NCI-H2081 treated with DMSO at 0.1 percent for 48 hours (cell line): Measurements from ENCODE around the gene RIPOR3.
"Not testable (repeated sequence)": the region's sequence is repeated elsewhere in the genome, so short reads cannot be mapped to it uniquely, and the experiment has no call there.

Experiments
- DNase-seq: peaks from one replicate; lab custom pipeline; 2025; lab: John Stamatoyannopoulos, UW

RIPOR3 gene

GRCh38 chr20:50554694-50555579 lies 136.4 kb downstream of the RIPOR3 start:
- no peak for DNase-seq

DNA sequence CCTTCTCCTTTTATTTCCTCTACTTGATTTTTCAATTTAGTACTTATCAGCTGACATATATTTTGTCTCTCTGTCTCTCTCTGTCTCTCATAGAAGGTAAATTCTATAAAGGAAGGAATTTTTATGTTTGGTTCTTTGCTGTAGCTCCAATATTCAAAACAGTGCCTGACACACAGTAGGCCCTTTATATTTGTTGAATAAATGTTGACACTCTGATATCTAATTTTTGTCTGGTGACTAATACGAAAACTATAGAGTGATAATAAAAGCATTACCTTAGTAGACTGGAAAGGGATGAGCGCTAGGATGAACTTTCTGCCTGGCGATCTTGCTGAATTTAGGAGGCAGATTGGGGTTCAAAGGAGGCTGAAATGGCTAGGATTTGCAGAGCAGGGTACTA lies 138.4 kb downstream of the RIPOR3 start:
- no peak for DNase-seq

GRCh38 chr20:50551288-50551687 lies 140.1 kb downstream of the RIPOR3 start:
- DNase-seq = no peak

DNA sequence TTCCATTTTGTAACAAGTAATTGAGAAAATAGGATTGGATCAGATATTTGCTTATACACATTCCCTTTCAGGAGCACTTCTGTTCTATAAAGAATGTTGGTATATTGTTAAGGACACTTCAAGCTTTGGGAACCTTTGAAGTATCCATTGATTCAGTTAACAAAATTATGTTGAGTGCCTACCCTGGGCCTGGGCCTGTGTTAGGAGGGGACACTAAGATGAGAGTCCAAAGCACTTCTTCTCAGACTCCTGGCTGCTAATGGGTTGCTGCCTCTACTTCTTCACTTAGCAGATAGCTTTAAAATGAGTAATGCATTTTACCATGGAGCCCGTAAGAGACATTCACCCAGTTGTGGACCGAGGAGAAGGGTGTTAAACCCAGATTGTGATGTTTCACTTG lies 140.8 kb downstream of the RIPOR3 start:
- DNase-seq = no peak

GRCh38 chr20:50548396-50548795 lies 142.9 kb downstream of the RIPOR3 start:
- no peak for DNase-seq

DNA sequence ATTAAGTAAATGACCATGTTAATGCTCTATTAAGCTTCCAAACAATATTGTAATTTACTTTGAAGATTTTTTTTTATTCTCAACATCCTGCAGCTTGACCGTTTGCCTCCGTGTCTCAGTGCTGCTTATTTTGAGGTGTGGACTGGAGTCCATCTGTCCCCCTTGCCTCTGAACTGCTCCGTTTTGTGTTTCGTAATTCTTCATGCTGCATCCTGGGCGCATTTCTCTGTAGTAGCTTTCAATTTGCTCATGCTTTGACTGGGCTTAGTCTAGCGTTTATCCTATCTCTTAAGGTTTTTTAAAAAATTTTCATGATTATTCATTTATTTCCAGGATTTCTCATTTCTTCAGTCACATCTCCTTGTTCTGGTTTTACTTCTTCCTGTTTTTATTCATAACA lies 143.4 kb downstream of the RIPOR3 start:
- no peak for DNase-seq

DNA sequence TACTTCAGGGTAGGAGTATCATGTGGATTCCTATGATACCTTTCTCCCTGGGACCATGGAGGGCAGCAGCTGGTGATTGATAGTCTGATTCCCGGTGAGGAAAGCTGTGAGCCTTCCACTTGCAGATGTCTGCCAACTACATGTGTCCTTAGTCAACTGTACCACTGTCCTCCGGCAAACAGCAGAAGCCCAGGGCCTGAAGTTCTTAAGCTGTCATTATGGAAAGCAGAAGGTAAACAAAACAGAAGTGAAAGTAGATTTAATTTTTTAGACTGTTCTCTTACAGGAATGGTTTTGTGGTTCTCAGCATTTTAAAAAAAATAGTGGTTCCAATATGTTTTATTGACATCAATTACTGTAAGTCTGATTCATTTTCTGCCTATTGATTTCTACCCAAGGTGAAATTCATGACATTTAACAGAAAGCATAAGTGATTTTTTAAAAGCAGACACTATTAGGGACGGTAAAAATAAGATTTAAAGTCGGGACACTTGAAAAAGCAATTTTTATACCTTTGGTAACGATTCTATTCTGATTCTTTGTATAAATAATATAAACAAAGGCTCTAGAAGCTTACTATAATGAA lies 144.5 kb downstream of the RIPOR3 start:
- DNase-seq = no peak

DNA sequence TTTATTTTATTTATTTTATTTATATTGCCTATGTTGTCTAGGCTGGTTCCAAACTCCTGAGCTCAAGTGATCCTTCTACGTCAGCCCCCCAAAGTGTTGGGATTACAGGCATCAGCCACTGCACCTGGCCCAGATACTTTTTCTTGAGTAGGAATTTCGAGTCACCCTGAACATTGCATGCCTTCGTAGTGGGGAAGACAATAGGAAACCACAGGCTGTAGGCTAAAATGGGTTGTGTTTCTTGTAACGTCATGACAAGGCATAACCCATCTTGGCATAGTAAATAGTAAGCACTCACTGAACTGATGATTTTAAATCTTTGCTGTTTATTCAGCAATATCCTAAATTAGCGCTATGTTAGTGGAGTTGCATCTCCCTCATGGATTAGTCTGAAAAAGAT lies 146.2 kb downstream of the RIPOR3 start:
- no peak for DNase-seq

GRCh38 chr20:50543326-50543725 lies 148.0 kb downstream of the RIPOR3 start:
- no peak for DNase-seq

DNA sequence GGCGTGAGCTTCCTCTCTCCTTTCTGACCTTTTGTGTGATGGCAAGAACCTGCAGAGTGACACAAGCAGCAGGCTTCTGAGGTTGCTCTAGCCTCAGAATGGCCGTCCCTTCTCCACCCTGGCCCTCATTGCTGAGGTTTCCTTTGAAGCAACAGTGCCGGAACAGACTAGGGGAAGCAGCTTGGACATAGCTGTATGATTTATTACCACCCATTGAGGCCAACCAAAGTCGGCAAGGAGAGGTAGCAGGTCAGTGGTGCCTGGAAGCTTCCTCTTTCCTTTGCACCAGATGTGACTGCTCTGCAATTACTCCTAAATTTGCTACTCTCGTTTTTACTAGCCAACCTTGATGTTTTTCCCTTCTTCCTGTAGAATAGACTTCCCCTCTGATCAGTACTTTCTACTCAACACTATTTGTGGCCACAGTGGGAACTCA lies 149.7 kb downstream of the RIPOR3 start:
- no peak for DNase-seq

DNA sequence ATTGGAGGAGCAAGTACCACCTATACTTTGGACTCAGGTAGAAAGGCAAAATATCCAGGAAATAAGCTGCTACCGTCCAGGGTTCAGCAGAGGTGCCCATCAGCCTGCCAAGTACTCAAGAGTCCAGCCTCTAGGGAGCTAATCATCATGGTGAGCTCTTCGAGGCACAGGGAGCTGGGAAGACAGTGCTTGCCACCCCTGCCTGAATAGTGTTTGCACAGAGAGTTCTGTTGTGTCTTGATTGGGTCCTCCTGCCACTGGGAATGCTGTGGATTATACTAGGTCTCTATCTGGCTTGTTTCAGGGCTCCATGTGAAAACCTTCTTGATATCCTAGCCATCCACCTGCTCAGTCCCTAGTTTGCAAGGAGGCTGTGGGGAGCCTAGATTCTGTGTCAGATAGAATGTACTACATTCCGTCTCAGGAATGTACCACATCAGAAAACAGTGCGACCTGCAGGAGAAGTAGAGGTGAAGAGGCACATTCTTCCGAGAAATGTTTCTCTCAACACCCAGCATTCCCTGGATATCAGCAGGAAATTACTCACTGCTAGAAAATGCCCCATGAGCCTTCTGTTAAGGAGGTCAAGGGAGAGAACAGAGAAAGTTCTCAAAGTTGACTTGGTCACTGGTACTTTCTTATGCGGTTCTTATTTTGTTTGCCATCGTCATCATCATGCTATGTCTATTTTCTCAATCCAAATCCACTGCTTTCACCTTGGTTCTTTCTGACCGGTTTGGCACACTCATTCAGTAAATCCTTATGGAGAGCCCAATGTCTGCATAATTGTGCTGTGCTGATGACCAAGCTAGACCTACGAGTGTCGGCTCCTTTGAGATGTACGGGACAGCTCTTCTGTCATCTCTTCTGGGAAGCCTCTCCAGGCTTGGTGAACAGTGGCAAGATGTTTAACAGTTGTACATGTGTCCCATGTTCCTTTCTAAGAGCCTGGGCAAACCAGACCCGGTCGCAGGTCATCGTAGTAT lies 150.4 kb downstream of the RIPOR3 start:
- no peak for DNase-seq

DNA sequence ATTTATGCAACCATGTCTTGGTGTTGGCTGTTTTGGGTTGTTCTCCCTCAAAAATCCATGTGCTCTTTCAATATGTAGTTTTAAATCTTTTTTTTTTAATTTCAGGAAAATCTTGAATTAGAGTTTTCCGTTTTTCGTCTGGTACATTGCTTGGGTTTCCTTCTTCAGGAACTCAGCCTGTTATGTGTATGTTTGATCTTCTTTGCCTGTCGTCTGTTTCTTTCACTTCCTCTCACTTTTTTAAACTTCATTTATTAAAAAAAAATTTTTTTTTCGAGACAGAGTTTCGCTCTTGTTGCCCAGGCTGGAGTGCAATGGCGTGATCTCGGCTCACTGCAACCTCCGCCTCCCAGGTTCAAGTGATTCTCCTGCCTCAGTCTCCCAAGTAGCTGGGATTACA lies 151.5 kb downstream of the RIPOR3 start:
- not testable (repeated sequence) for DNase-seq

GRCh38 chr20:50538276-50538675 lies 153.1 kb downstream of the RIPOR3 start:
- no peak for DNase-seq

- DNase-seq = no peak
These were observed 153.7 kb downstream of the RIPOR3 start for GRCh38 chr20:50537546-50538201.

- no peak for DNase-seq
These were observed 155.0 kb downstream of the RIPOR3 start for GRCh38 chr20:50536333-50536732.
